ENCODE measurements around the gene RALGPS1.

- no peak for TF ChIP-seq CTCF (IDR thresholded peaks at IDR 0.05)
- TF ChIP-seq POLR2AphosphoS5 (IDR thresholded peaks at IDR 0.05; ENCODE audit: insufficient read depth in 1 of 2, low read depth in 1 of 2): no peak
Measured at GRCh38 chr9:127099664-127100063, 185.1 kb downstream of the RALGPS1 start.

All from vagina (tissue), 2 donors.